Tibial nerve (tissue), 4 donors: ENCODE results near the gene TGOLN2. TPM values are rescaled to one million over a fixed set of nuclear protein-coding genes. Genes with fewer than 3 reads are reported as not detected.

Source experiments
- DNase-seq, 2 donors: peaks; one replicate each; pipeline ENCODE4 v3.0.0-alpha.2; 2019; ENCODE audit warnings: low spot score in 2 of 2
- H3K27ac ChIP-seq, 4 donors: fragments of 200-600 bp; sonication (generic) in 3 of 4; one replicate each; pipeline ENCODE4 v1.5.1; 2017 to 2019; ENCODE audit warnings: mild to moderate bottlenecking in 1 of 4
- H3K27me3 ChIP-seq, 2 donors: fragments of 200-600 bp; sonication (generic) in 1 of 2; one replicate each; pipeline versions ENCODE4 v1.5.1 to v1.6.0; 2017 to 2019
- H3K36me3 ChIP-seq, 3 donors: fragments of 200-600 bp; sonication (generic); one replicate each; pipeline ENCODE4 v1.5.1; 2018 to 2019
- H3K4me1 ChIP-seq, 4 donors: fragments of 200-600 bp; sonication (generic) in 3 of 4; one replicate each; pipeline ENCODE4 v1.5.1; 2017 to 2019
- H3K4me3 ChIP-seq, 4 donors: fragments of 200-600 bp; sonication (generic) in 3 of 4; one replicate each; pipeline ENCODE4 v1.5.1; 2017 to 2019; ENCODE audit warnings: mild to moderate bottlenecking in 1 of 4, moderate library complexity in 1 of 4
- H3K9me3 ChIP-seq, 4 donors: fragments of 200-600 bp; sonication (generic) in 3 of 4; one replicate each; pipeline ENCODE4 v1.5.1; 2017 to 2019
- CTCF ChIP-seq, 5 experiments: fragments of 200-600 bp in 3 of 5; fragments of 450-650 bp in 2 of 5; sonication (generic) in 3 of 5; IDR thresholded peaks; one replicate each; pipeline ENCODE4 v1.5.1; 2016 to 2019; ENCODE audit warnings: antibody characterized with exemption in 5 of 5, mild to moderate bottlenecking in 3 of 5, moderate library complexity in 2 of 5
- EP300 ChIP-seq, 2 donors: sonication (generic); formaldehyde crosslinking; IDR thresholded peaks; one replicate each; pipeline ENCODE4 v1.6.1; 2017; ENCODE audit warnings: antibody characterized with exemption in 2 of 2, mild to moderate bottlenecking in 1 of 2
- POLR2A ChIP-seq, 2 donors: fragments of 450-650 bp; IDR thresholded peaks; one replicate each; pipeline ENCODE4 v1.6.1; 2017; ENCODE audit warnings: antibody characterized with exemption in 2 of 2, mild to moderate bottlenecking in 2 of 2, moderate library complexity in 2 of 2
- WGBS, 2 donors: methylation state at CpG; one replicate each; pipeline ENCODE4 v1.1.5; 2018; 5-methylcytosine and 5-hydroxymethylcytosine counted together
- total RNA-seq, 4 donors: library from RNA; depleted of rRNA; stranded (reverse); fragments of >200 nt; gene quantifications; one replicate each; pipeline ENCODE4 v1.1.0, GENCODE V29; 2016

TGOLN2 gene
- total RNA-seq, 4 donors from 2014 or later, result 96.9 to 128 (median 109) TPM

GRCh38 chr2:85307527-85307897, 20.3 kb downstream of the TGOLN2 start:
- Histone ChIP-seq H3K4me3 (no peak overlapping the region), H3K27ac (peak overlapping the region in 1 of 4 donors; percentile 74), H3K9me3 (no peaks in the 10 kb centered on the region), H3K27me3 (no peaks in the 10 kb centered on the region), H3K36me3 (peaks cover 0 to 48% (median 0%) of the 10 kb centered on the region in 3 donors), H3K4me1 (peaks cover 0 to 29% (median 11%) of the 10 kb centered on the region in 4 donors)
- WGBS, 2 donors, result 78 to 84% methylated on average over 9 of the region's 9 CpGs
- TF ChIP-seq CTCF (IDR thresholded peaks at IDR 0.05), result no peak
- TF ChIP-seq EP300 (IDR thresholded peaks at IDR 0.05), result no peak
- TF ChIP-seq POLR2A (IDR thresholded peaks at IDR 0.05), result no peak
- DNase-seq, result no peak

- DNase-seq, result no peak
- no peaks in the 10 kb centered on the region for H3K9me3 ChIP-seq
- H3K36me3 ChIP-seq, result peaks cover 0 to 53% (median 0%) of the 10 kb centered on the region in 3 donors
- no peaks in the 10 kb centered on the region for H3K27me3 ChIP-seq
- TF ChIP-seq CTCF (IDR thresholded peaks at IDR 0.05) (no peak), EP300 (IDR thresholded peaks at IDR 0.05) (no peak), POLR2A (IDR thresholded peaks at IDR 0.05) (no peak)
- no peak overlapping the region for H3K27ac ChIP-seq
- 88 to 90% methylated on average over 28 of the region's 28 CpGs for WGBS, 2 donors
- H3K4me1 ChIP-seq, result peaks cover 0 to 18% (median 8%) of the 10 kb centered on the region in 4 donors
- H3K4me3 ChIP-seq, result no peak overlapping the region
These were observed 23.8 kb downstream of the TGOLN2 start for GRCh38 chr2:85303780-85304531.

- no peak for TF ChIP-seq EP300 (IDR thresholded peaks at IDR 0.05)
- TF ChIP-seq CTCF (IDR thresholded peaks at IDR 0.05), result no peak
- TF ChIP-seq POLR2A (IDR thresholded peaks at IDR 0.05), result no peak
- Histone ChIP-seq H3K4me3 (no peak overlapping the region), H3K36me3 (peaks cover 0 to 48% (median 0%) of the 10 kb centered on the region in 3 donors), H3K27me3 (no peaks in the 10 kb centered on the region), H3K27ac (no peak overlapping the region), H3K9me3 (no peaks in the 10 kb centered on the region), H3K4me1 (no peaks in the 10 kb centered on the region)
- no peak for DNase-seq
- WGBS, 2 donors, result 74 to 79% methylated on average over 6 of the region's 6 CpGs
These were observed 25.7 kb downstream of the TGOLN2 start for GRCh38 chr2:85302121-85302520.

- no peak for TF ChIP-seq CTCF (IDR thresholded peaks at IDR 0.05)
- no peak for TF ChIP-seq EP300 (IDR thresholded peaks at IDR 0.05)
- no peak for TF ChIP-seq POLR2A (IDR thresholded peaks at IDR 0.05)
- no peak overlapping the region for H3K27ac ChIP-seq
- DNase-seq, result no peak
- no peaks in the 10 kb centered on the region for H3K9me3 ChIP-seq
- no peaks in the 10 kb centered on the region for H3K27me3 ChIP-seq
- H3K4me1 ChIP-seq, result no peaks in the 10 kb centered on the region
- WGBS, 2 donors, result 79 to 89% methylated on average over 4 of the region's 4 CpGs
- peaks cover 0 to 11% (median 0%) of the 10 kb centered on the region in 3 donors for H3K36me3 ChIP-seq
- H3K4me3 ChIP-seq, result no peak overlapping the region
These were observed 36.3 kb downstream of the TGOLN2 start for GRCh38 chr2:85291425-85292023.

GRCh38 chr2:85288244-85288725, 39.5 kb downstream of the TGOLN2 start:
- Histone ChIP-seq H3K4me1 (peaks cover 0 to 7% (median 0%) of the 10 kb centered on the region in 4 donors), H3K27me3 (no peaks in the 10 kb centered on the region), H3K36me3 (peaks cover 0 to 23% (median 0%) of the 10 kb centered on the region in 3 donors), H3K4me3 (no peak overlapping the region), H3K27ac (no peak overlapping the region), H3K9me3 (no peaks in the 10 kb centered on the region)
- no peak for DNase-seq
- TF ChIP-seq EP300 (IDR thresholded peaks at IDR 0.05) (no peak), POLR2A (IDR thresholded peaks at IDR 0.05) (no peak), CTCF (IDR thresholded peaks at IDR 0.05) (no peak)
- 75 to 78% methylated on average over 10 of the region's 10 CpGs for WGBS, 2 donors
